ENCODE data around the gene WDFY4.

WDFY4 gene

GRCh38 chr10:48926255-48926654 lies 241.6 kb downstream of the WDFY4 start:
- no peak for DNase-seq

- peak; percentile 57 for DNase-seq
These were observed 242.3 kb downstream of the WDFY4 start for GRCh38 chr10:48926764-48927540.

- DNase-seq, result no peak
These were observed 244.8 kb downstream of the WDFY4 start for GRCh38 chr10:48929413-48929990.

GRCh38 chr10:48931188-48931587 lies 246.5 kb downstream of the WDFY4 start:
- DNase-seq, result no peak

GRCh38 chr10:48932831-48933664 lies 248.4 kb downstream of the WDFY4 start:
- no peak for DNase-seq

- DNase-seq, result peak; percentile 67
These were observed 250.2 kb downstream of the WDFY4 start for GRCh38 chr10:48934672-48935501.

- no peak for DNase-seq
These were observed 250.9 kb downstream of the WDFY4 start for GRCh38 chr10:48935577-48935976.

- no peak for DNase-seq
These were observed 253.1 kb downstream of the WDFY4 start for GRCh38 chr10:48937796-48938195.

- no peak for DNase-seq
These were observed 253.6 kb downstream of the WDFY4 start for GRCh38 chr10:48938281-48938680.

GRCh38 chr10:48938990-48939536 lies 254.4 kb downstream of the WDFY4 start:
- DNase-seq, result no peak

GRCh38 chr10:48939790-48940325 lies 255.2 kb downstream of the WDFY4 start, which contains the start of gene LRRC18:
Gene LRRC18 (minus strand): TSS chr10:48939840. CDS start chr10:48914155, 25,685 bp downstream.
- no peak for DNase-seq

GRCh38 chr10:48940372-48940771 lies 255.7 kb downstream of the WDFY4 start:
- no peak for DNase-seq

GRCh38 chr10:48940958-48941357 lies 256.3 kb downstream of the WDFY4 start:
- peak; percentile 49 for DNase-seq

GRCh38 chr10:48941427-48942075 lies 256.9 kb downstream of the WDFY4 start:
- no peak for DNase-seq

GRCh38 chr10:48943096-48943495 lies 258.4 kb downstream of the WDFY4 start:
- DNase-seq, result no peak

GRCh38 chr10:48944171-48944570 lies 259.5 kb downstream of the WDFY4 start:
- DNase-seq, result no peak

GRCh38 chr10:48945441-48946130 lies 260.9 kb downstream of the WDFY4 start:
- no peak for DNase-seq

GRCh38 chr10:48946332-48946731 lies 261.7 kb downstream of the WDFY4 start:
- no peak for DNase-seq

- peak; percentile 25 for DNase-seq
These were observed 262.3 kb downstream of the WDFY4 start for GRCh38 chr10:48946891-48947500.
